Raji (cell line): ENCODE results near the gene ENO3.

Source experiments
- POLR2A ChIP-seq: IDR thresholded peaks from 2 replicates; pipeline ENCODE4 v1.6.1; 2011; ENCODE audit warnings: low read depth, low read length, control low read depth; ENCODE audit not compliant: insufficient read depth

The ENO3 gene

DNA sequence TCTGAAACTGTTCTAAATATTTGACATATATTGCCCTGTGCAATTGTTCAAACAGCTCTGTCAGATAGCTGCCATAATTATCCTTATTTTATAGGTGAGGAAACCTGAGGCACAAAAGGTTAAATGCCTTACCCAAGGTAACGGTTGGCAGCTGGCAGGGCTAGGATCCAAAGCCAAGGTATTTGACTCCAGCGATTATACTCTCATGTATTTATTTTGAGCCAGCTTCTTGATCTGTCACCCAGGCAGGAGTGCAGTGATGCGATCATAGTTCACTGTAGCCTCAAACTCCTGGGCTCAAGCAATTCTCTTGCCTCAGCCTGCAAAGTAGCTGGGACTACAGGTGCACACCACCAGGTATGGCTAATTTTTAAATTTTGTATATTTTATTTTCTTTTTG, 7.2 kb downstream of the ENO3 start:
- no peak for TF ChIP-seq POLR2A

GRCh38 chr17:4959261-4959965, 8.5 kb downstream of the ENO3 start:
- no peak for TF ChIP-seq POLR2A

GRCh38 chr17:4960279-4960922, 9.5 kb downstream of the ENO3 start:
- no peak for TF ChIP-seq POLR2A

DNA sequence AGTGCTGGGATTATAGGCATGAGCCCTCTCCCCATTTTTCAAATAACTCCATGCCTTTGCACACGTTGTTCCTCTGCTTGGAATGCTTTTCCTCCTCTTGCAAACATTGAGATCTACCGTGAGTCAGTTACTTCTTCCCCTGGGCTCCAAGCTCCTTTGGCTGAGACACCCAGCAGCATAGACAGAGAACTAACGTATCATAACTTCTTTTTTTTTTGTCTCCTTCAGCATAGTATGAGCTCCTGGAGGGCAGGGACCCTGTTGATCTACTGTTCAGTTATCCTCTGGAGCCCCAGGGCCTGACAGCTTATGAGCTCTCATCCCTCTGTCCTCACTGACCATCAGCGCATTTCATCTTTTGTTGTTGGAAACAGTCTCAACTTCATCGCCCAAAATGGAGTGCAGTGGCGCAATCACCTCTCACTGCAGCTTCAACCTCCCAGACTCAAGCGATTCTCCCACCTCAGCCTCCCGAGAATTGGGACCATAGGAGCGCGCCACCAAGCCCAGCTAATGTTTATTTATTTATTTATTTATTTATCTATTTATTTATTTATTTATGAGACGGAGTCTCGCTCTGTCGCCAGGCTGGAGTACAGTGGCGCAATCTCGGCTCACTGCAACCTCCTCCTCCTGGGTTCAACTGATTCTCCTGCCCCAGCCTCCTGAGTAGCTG, 14.5 kb downstream of the ENO3 start:
- TF ChIP-seq POLR2A = no peak

DNA sequence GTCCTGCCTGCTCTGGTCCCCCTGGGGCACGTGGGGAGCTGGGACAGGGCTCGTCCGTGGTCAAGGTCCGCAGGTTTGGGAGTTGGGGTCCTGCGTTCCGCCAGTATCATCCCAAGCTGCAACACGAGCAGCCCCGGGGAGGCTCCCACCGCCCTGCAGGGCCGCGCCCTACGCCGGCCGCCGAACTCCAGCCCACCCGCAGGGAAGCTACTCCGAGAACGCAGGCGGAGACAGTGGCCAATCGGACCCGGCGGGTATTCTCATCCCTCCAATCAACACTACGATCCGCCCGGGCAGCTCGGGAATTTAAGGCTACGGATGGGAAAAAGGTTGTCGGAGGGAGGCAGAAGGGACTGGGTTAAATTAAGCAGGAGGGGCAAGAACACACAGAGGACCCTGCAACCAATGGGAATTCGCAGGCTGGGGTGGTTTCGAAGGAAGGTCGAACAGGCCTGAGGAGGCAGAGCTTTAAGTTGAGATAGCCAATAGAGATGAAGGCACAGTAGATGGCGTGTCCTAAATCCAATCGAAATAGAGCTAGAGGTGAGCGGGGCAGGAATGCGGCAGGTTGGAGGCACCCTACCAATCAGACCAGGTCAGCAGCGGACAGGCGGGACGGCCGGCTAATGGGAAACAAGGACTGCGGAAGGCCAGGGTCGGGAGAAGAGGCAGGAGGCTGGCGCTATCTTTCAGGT, 16.1 kb downstream of the ENO3 start:
- peak; percentile 19; the same call in 1 of the 2 replicates for TF ChIP-seq POLR2A

- peak; percentile 65 for TF ChIP-seq POLR2A
Measured at GRCh38 chr17:4967539-4968485, 16.9 kb downstream of the ENO3 start, which contains the start of gene SPAG7. Gene SPAG7 (minus strand): TSS chr17:4967817. CDS start chr17:4967804, 13 bp downstream.

DNA sequence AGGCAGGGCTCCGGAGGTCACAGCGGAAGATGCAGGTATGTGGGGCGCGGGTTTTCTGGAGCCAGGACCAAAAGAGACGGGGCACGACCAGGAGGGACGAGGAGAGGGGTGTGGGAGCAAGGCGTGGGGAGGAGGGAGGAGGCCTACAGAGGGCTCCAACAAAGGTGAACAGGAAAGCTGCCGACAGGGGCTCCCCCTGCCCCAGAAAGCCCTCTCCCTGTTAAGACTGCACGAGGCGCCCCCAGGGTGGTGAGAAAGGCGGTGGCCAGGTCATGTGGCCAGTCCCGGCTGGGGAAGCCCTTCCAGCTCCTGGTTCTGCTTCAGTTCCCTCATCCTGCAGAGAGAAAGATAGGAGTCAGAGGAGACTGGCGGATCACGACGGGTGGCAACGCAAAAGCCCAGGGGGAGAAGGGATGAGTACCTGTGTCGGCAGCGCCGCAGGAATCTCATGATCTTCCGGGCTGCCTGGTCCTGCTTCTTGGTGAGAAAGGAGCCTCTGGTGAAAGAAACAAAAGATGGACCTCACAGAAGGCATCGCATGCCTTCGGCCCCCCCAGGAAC, 17.6 kb downstream of the ENO3 start:
- TF ChIP-seq POLR2A = no peak

- TF ChIP-seq POLR2A = no peak
Measured at GRCh38 chr17:4969047-4969550, 18.2 kb downstream of the ENO3 start.

GRCh38 chr17:4969551-4970173, 18.7 kb downstream of the ENO3 start:
- no peak for TF ChIP-seq POLR2A

GRCh38 chr17:4970273-4970672, 19.4 kb downstream of the ENO3 start:
- TF ChIP-seq POLR2A = no peak

DNA sequence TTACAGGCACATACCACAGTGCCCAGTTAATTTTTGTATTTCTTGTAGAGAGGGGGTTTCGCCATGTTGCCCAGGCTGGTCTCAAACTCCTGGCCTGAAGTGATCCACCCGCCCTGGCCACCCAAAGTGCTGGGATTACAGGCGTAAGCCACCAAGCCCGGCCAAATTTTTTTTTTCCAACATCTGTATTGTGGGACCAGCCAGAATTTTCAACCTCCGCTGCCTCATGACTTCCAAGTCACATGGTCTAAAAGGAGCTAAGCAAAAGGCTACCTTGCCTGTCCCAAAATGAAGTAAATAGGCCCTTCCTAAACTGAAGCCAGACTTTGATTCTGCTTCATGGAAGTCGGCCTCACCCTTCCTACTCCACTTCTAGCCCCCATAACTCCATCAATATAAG, 20.9 kb downstream of the ENO3 start:
- no peak for TF ChIP-seq POLR2A

DNA sequence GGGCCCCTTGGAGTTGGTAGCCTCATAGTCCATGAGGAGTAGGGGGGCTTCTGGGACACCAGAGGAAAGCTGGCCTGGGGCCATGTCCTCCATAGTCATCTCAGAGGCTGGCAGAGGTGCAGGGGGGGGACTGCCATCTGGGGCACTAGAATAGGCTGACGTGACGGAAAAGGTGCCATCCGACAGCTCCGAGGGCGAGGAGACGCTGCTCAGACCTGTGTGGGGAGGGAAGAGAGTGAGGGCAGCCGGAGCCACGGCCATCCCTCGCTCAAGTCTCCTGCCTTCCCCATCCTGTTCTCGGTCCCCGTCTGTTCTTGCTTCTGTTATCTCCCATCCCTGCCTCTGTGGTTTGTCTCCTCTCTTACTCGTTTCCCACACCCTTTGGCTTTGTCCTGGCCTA, 21.4 kb downstream of the ENO3 start:
- no peak for TF ChIP-seq POLR2A

GRCh38 chr17:4972752-4973151, 21.8 kb downstream of the ENO3 start:
- no peak for TF ChIP-seq POLR2A
